ENCODE data around the gene COPG1. TPM values are rescaled to one million over a fixed set of nuclear protein-coding genes. Genes with fewer than 3 reads are reported as not detected.

COPG1 gene
- total RNA-seq, 1 experiment from 2014 or later, result 157 TPM

GRCh38 chr3:129320261-129320660, 70.9 kb downstream of the COPG1 start:
- Histone ChIP-seq H3K27me3 (replicated peaks; ENCODE audit: insufficient read depth, low read depth, low read length, poor library complexity) (no peaks in the 10 kb centered on the region), H3K9me3 (ENCODE audit: low read depth, low read length, poor library complexity, severe bottlenecking) (no peaks in the 10 kb centered on the region), H3K4me1 (ENCODE audit: insufficient read depth, low read length, poor library complexity, severe bottlenecking) (peaks cover 5% of the 10 kb centered on the region), H3K4me3 (ENCODE audit: low read depth, low read length, poor library complexity, severe bottlenecking) (no peak overlapping the region), H3K27ac (ENCODE audit: low read depth, low read length, poor library complexity, severe bottlenecking) (no peak overlapping the region), H3K36me3 (ENCODE audit: insufficient read depth, low read length, poor library complexity, severe bottlenecking) (no peaks in the 10 kb centered on the region)
- BruUV-seq (replicated peaks), result no TSS peak
- ChIA-PET POLR2A (ENCODE audit: low non-redundant PET) (no interaction called here), CTCF (no interaction called here)
- TF ChIP-seq EZH2 (IDR thresholded peaks at IDR 0.05; ENCODE audit: borderline replicate concordance, low read depth, low read length, poor library complexity, severe bottlenecking), result no peak
- no peak for TF ChIP-seq CTCF (conservative IDR thresholded peaks at IDR 0.05; ENCODE audit: low read depth, low read length)
- DNase-seq (ENCODE audit: low spot score), result no peak
- intact Hi-C loops (cut with micrococcal nuclease; ENCODE audit: unreplicated experiment), result no loop called here

- ChIA-PET POLR2A (ENCODE audit: low non-redundant PET) (no interaction called here), CTCF (no interaction called here)
- Histone ChIP-seq H3K36me3 (ENCODE audit: insufficient read depth, low read length, poor library complexity, severe bottlenecking) (no peaks in the 10 kb centered on the region), H3K4me1 (ENCODE audit: insufficient read depth, low read length, poor library complexity, severe bottlenecking) (peaks cover 5% of the 10 kb centered on the region), H3K27ac (ENCODE audit: low read depth, low read length, poor library complexity, severe bottlenecking) (no peak overlapping the region), H3K9me3 (ENCODE audit: low read depth, low read length, poor library complexity, severe bottlenecking) (no peaks in the 10 kb centered on the region), H3K27me3 (replicated peaks; ENCODE audit: insufficient read depth, low read depth, low read length, poor library complexity) (no peaks in the 10 kb centered on the region), H3K4me3 (ENCODE audit: low read depth, low read length, poor library complexity, severe bottlenecking) (no peak overlapping the region)
- TF ChIP-seq EZH2 (IDR thresholded peaks at IDR 0.05; ENCODE audit: borderline replicate concordance, low read depth, low read length, poor library complexity, severe bottlenecking), result no peak
- TF ChIP-seq CTCF (conservative IDR thresholded peaks at IDR 0.05; ENCODE audit: low read depth, low read length), result no peak
- DNase-seq (ENCODE audit: low spot score), result no peak
- BruUV-seq (replicated peaks), result no TSS peak
- intact Hi-C loops (cut with micrococcal nuclease; ENCODE audit: unreplicated experiment), result no loop called here
Measured at GRCh38 chr3:129320825-129321487, 71.5 kb downstream of the COPG1 start.

- intact Hi-C loops (cut with micrococcal nuclease; ENCODE audit: unreplicated experiment), result no loop called here
- no TSS peak for BruUV-seq (replicated peaks)
- CTCF ChIA-PET, result no interaction called here
Measured at GRCh38 chr3:129321887-129322286, 72.5 kb downstream of the COPG1 start.

More at GRCh38 chr3:129321887-129322286, 72.5 kb downstream of the COPG1 start:
- Histone ChIP-seq H3K27ac (ENCODE audit: low read depth, low read length, poor library complexity, severe bottlenecking) (no peak overlapping the region), H3K4me3 (ENCODE audit: low read depth, low read length, poor library complexity, severe bottlenecking) (no peak overlapping the region), H3K9me3 (ENCODE audit: low read depth, low read length, poor library complexity, severe bottlenecking) (no peaks in the 10 kb centered on the region), H3K27me3 (replicated peaks; ENCODE audit: insufficient read depth, low read depth, low read length, poor library complexity) (no peaks in the 10 kb centered on the region), H3K4me1 (ENCODE audit: insufficient read depth, low read length, poor library complexity, severe bottlenecking) (peaks cover 4% of the 10 kb centered on the region), H3K36me3 (ENCODE audit: insufficient read depth, low read length, poor library complexity, severe bottlenecking) (no peaks in the 10 kb centered on the region)
- DNase-seq (ENCODE audit: low spot score), result no peak
- TF ChIP-seq CTCF (conservative IDR thresholded peaks at IDR 0.05; ENCODE audit: low read depth, low read length) (no peak), EZH2 (IDR thresholded peaks at IDR 0.05; ENCODE audit: borderline replicate concordance, low read depth, low read length, poor library complexity, severe bottlenecking) (no peak)
- POLR2A ChIA-PET (ENCODE audit: low non-redundant PET), result no interaction called here
